Gastroesophageal sphincter (tissue), 3 donors: ENCODE measurements around the gene APOLD1.

Experiments used
- EP300 ChIP-seq: sonication (generic); formaldehyde crosslinking; IDR thresholded peaks from one replicate; pipeline ENCODE4 v1.6.1; 2017; ENCODE audit warnings: antibody characterized with exemption, mild to moderate bottlenecking
- POLR2A ChIP-seq, 2 donors: fragments of 450-650 bp; IDR thresholded peaks; one replicate each; pipeline ENCODE4 v1.6.1; 2017; ENCODE audit warnings: antibody characterized with exemption in 2 of 2, mild to moderate bottlenecking in 2 of 2, moderate library complexity in 1 of 2
- TF ChIP-seq, protein P1 (sequence below), 4 experiments: fragments of 200-600 bp in 2 of 4; fragments of 450-650 bp in 2 of 4; sonication (generic) in 1 of 4; IDR thresholded peaks; one replicate each; pipeline ENCODE4 v1.5.1; 2017 to 2019; ENCODE audit warnings: antibody characterized with exemption in 4 of 4, mild to moderate bottlenecking in 2 of 4, moderate library complexity in 2 of 4

DNA sequence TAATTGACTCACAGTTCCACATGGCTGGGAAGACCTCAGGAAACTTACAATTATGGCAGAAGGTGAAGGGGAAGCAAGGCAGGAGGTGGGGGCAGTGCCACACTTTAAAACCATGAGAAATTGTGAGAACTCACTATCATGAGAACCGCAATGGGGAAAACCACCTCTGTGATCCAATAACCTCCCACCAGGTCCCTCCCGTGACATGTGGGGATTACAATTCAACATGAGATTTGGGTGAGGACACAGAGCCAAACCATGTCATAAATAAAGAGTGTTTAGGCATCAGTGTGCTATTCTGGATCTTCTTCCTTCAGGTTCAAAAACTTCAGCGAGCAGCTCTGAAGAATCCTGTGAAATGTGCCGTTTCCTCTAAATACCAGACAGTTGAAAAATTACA, 37.4 kb downstream of the APOLD1 start:
- TF ChIP-seq, protein P1, sequence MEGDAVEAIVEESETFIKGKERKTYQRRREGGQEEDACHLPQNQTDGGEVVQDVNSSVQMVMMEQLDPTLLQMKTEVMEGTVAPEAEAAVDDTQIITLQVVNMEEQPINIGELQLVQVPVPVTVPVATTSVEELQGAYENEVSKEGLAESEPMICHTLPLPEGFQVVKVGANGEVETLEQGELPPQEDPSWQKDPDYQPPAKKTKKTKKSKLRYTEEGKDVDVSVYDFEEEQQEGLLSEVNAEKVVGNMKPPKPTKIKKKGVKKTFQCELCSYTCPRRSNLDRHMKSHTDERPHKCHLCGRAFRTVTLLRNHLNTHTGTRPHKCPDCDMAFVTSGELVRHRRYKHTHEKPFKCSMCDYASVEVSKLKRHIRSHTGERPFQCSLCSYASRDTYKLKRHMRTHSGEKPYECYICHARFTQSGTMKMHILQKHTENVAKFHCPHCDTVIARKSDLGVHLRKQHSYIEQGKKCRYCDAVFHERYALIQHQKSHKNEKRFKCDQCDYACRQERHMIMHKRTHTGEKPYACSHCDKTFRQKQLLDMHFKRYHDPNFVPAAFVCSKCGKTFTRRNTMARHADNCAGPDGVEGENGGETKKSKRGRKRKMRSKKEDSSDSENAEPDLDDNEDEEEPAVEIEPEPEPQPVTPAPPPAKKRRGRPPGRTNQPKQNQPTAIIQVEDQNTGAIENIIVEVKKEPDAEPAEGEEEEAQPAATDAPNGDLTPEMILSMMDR (IDR thresholded peaks at IDR 0.05), result no peak
- TF ChIP-seq POLR2A (IDR thresholded peaks at IDR 0.05) (no peak), EP300 (no peak)
